HG02852 (cell line): ENCODE results near the gene COQ8B.
"Not testable (repeated sequence)": the region's sequence is repeated elsewhere in the genome, so short reads cannot be mapped to it uniquely, and the experiment has no call there.

Experiments
- ATAC-seq: cut with Tn5 transposase; IDR thresholded peaks from one replicate; pipeline ENCODE4 v1.9.1; 2021; ENCODE audit warnings: mild to moderate bottlenecking, moderate library complexity; ENCODE audit not compliant: unreplicated experiment

COQ8B gene

DNA sequence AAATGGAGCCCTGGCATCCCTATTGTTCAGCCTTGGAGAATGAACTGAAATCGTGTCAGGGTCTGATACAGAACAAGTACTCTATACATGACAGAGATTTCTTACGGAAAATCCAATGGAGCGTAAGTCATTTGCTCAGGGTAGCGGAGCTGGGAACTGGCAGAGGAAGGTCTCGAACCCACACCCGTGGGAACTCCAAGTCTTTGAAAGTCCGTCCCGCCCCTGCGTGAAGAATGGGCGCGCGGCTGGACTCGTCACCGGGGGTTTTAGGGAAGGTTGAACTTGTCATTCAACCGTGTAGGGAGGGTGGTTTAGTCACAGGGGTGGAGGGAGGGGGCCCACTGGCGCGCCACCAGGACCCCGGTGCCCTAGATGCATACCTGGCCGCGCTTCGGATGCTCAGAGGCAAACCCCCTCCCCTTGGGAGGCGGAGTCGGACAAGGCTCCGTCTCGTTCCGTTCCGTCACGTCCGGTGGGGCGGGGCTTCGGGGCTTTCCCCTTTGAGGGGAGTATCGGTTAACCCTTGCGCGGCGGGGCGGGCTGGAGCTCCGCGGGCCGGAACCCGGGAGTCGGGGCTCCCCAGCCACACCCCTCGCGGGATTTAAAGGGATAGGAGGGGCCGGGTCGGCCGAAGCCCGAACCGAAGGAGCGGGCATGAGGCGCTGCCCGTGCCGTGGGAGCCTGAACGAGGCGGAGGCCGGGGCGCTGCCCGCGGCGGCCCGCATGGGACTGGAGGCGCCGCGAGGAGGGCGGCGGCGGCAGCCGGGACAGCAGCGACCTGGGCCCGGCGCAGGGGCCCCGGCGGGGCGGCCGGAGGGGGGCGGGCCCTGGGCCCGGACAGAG, at the start of gene COQ8B, which contains the start of gene ITPKC:
Gene COQ8B, minus strand, starts transcription at position 405 of the 843 bp plus-strand sequence. CDS start 2,254 bp downstream, outside the sequence.
Gene ITPKC, plus strand, starts transcription at position 631 of the 843 bp plus-strand sequence. Its CDS starts 24 bp downstream, at position 655.
- peak; percentile 72 for ATAC-seq

DNA sequence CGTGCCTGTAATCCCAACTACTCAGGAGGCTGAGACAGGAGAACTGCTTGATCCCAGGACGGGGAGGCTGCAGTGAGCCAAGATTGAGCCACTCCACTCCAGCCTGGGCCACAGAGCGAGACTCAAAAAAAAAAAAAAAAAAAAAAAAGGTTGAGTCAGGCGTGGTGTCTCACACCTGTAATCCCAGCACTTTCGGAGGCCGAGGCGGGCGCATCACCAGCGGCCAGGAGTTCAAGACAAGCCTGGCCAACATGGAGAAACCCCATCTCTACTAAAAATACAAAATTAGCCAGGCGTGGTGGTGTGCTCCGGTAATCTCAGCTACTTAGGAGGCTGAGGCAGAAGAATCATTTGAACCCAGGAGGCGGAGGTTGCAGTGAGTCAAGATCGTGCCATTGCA, 49.7 kb upstream of the COQ8B start:
- ATAC-seq: not testable (repeated sequence)

DNA sequence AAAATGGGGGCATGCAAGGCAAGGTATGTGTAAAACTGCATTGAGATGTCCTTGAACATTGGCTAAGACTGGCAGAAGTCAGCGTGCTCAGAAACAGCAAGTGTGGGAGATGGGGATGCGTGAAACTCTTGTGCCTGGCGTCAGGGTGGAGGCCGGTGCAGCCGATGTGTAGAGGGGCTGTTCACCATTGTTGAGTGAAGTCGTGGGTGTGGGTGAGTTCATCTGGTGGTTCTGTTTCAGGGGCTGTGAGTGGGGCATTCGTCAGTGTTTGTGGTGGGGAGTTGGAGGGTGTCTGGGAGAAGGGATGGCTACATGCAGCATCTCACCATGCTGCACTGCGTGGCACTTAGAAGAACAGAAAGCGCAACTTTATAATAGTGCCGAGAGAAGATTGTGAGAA, 47.3 kb upstream of the COQ8B start:
- no peak for ATAC-seq

DNA sequence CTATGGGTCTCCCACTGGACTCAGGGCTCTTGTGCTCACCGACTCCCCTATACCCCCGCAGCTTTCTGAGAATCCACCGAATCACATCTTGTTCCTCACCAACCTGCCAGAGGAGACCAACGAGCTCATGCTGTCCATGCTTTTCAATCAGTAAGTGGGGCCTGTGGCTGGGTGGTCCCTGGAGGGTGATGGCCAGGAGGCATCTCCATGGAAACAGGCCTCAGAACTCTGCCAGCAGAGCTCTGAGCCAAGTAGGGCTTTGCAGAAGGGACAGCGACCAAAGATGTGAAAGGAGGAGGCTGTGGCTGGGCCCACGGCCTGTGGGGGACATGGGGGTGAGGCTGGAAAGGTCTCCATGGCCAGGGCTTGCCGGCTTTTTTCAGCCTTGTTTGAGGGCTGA, 46.8 kb upstream of the COQ8B start:
- ATAC-seq: no peak

DNA sequence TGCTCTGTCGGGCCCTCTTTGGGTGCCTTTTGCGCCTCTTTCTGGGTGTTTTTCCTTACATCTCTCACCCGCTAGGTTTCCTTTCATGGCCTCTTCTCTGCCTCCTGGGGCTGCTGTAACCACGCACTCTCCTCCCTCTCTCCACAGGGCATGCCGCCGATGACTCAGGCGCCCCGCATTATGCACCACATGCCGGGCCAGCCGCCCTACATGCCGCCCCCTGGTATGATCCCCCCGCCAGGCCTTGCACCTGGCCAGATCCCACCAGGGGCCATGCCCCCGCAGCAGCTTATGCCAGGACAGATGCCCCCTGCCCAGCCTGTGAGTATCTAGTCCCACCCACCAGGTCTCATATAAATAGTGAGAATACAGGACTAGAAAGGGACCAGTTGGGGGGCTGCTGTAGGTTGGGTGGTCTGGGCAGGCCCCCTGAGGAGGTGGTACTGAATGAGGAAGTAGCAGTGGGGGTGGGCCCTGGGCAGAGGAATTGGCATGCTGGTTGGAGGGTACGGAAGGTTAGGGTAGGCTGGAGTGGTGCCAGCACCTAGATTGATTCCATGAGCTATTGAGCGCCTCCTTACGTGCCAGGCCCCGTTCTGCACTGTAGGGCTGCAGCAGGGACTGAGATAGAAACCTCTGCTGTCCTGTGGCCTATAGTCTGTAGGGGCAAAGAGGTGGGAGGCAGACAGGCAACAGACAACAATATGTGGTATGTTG, 46.2 kb upstream of the COQ8B start:
- ATAC-seq: no peak

DNA sequence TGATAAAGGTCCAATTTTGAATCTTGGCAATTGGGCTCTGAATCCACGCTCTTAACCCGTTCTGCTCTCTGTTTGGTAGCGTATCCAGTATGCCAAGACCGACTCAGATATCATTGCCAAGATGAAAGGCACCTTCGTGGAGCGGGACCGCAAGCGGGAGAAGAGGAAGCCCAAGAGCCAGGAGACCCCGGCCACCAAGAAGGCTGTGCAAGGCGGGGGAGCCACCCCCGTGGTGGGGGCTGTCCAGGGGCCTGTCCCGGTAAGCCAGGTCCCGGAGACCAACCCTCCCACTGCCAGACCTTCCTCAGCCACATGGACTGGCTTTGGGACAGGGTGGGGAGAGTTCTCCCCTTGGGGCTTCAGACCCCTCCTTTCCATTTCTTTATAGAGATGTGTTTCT, 42.7 kb upstream of the COQ8B start:
- no peak for ATAC-seq

DNA sequence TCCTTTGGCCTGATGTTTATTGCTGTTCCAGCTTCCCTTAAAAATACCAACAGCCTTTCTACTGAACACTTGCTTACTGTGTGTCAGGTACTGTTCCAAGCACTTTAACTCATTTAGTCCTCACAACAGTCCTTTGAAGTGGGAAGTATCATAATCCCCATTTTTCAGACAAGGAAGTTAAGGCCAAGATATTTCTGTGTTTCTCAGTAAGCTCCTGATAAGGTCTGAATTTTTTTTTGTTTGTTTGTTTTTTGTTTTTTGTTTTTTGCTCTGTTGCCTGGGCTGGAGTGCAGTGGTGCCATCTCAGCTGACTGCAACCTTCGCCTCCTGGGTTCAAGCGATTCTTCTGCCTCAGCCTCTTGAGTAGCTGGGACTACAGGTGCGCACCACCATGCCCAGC, 41.8 kb upstream of the COQ8B start:
- no peak for ATAC-seq

DNA sequence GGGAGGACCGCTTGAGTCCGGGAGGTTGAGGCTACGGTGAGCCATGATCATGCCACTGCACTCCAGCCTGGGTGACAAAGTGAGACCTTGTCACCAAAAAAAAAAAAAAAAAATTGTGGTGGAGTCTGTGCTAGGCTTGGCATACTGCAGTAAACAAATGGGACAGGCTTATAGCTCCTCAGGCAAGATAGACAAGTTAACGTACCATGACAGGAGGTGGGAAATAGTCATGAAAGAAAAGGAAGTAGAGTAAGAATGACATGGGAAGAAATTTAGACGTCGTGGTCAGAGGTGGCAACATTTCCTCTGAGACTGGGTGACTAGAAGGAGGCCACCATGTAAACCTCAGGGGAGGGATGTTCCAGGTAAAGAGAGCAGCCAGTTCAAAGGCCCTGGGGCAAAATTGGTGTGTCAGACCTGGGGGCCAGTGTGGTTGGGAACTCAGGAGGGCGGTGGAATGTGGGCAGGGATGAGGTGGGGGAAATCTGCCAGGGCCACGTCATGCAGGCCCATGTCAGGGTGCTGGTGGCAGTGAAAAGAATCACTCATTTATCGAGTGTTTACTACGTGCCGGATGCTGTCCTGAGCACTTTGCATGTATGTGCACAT, 39.9 kb upstream of the COQ8B start:
- no peak for ATAC-seq

DNA sequence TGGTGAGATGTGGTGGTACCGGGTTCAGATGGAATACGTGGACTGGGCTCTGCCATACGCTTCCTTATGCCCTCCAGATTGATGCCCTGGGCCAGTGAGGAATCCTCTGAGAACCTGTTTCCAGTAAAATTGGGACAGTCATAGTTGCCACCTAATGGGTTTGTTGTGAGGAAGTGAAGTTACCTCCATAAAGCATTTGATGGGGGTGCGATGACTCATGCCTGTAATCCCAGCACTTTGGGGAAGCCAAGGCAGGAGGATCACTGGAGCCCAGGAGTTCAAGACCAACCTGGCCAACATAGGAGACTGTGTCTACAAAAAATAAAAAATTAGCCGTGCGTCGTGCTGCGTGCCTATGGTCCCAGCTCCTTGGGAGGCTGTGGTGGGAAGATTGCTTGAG, 39.1 kb upstream of the COQ8B start:
- no peak for ATAC-seq

DNA sequence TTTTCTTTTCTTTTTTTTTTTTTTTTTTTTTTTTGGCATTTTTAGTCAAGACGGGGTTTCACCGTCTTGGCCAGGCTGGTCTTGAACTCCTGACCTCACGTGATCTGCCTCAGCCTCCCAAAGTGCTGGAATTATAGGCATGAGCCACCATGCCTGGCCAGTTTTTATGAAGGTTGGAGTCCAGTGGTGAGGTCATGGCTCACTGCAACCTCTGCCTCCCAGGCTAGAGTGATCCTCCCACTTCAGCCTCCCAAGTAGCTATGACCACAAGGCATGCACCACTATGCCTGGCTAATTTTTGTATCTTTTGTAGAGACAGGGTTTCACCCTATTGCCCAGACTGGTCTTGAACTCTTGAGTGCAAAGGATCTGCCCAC, 38.5 kb upstream of the COQ8B start:
- ATAC-seq: no peak

DNA sequence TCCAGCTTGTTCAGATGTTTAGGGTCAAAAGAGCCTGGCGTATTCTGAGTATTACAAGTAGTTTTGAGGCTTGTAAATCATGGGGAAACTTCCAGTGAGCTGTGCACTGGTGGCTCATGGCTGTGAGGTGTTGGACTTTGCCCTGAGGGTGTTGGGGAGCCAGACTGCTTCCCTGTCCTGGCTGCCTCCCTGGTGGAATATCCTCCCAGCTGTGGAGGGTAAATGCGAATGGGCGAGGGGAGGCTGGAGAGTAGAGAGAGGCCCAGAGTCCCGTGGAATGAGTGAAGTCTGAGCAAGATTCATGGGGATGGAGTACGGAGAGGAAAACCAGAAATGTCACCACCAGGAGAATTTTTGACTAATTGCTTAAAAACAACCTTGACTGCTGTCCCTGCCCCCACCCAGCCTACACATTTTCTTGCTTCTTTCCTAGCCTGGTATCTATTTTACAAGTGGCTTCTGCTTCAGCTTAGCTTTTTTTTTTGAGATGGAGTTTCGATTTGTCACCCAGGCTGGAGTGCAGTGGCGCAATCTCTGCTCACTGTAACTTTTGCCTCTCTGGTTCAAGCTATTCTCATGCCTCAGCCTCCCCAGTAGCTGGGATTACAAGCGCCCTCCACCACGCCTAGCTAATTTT, 38.0 kb upstream of the COQ8B start:
- ATAC-seq: no peak

DNA sequence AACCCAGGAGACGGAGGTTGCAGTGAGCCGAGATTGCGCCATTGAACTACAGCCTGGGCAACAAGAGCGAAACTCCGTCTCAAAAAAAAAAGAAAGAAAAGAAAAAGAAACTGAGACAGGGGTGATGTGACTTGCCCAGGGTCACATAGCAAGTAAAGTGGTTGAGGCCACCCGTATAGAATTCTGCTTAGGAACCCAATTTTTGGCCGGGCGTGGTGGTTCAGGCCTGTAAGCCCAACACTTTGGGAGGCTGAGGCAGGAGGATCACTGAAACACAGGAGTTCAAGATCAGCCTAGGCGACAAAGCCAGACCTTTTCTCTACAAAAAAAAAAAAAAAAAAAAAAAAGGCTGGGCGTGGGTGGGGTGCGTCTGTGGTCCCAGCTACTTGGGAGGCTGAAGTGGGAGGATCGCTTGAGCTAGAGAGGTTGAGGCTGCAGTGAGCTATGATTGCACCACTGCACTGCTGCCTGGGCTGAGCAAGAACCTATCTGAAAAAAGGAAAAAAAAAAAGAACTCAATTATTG, 35.6 kb upstream of the COQ8B start:
- no peak for ATAC-seq

DNA sequence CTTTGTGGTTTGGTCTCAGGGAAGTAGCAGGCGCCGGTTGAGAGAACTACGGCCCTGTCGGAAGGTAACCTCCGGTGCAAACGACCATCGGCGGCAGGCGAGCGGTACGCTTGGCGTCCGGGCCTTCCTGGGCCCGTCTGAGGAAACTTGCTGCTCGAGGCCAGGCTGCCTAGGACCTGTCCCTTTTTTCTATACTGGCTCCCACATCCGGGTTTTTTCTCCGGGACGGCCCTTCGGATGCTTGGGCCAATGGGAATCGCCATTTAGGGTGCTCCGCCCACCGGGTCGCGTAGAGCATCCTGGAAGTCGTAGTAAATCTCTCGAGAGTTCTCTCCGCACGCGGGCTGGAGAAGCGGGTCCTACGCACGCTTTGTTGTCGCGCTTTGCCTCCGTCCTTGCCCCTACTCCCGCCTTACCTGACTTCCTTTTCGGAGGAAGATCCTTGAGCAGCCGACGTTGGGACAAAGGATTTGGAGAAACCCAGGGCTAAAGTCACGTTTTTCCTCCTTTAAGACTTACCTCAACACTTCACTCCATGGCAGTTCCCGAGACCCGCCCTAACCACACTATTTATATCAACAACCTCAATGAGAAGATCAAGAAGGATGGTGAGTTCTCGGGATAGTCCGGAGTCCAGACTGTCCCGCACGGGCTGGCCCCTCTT, 34.3 kb upstream of the COQ8B start, which contains the start of gene SNRPA:
Gene SNRPA, plus strand, starts transcription at position 330 of the 664 bp plus-strand sequence. Its CDS starts 206 bp downstream, at position 536.
- ATAC-seq: peak; percentile 49

DNA sequence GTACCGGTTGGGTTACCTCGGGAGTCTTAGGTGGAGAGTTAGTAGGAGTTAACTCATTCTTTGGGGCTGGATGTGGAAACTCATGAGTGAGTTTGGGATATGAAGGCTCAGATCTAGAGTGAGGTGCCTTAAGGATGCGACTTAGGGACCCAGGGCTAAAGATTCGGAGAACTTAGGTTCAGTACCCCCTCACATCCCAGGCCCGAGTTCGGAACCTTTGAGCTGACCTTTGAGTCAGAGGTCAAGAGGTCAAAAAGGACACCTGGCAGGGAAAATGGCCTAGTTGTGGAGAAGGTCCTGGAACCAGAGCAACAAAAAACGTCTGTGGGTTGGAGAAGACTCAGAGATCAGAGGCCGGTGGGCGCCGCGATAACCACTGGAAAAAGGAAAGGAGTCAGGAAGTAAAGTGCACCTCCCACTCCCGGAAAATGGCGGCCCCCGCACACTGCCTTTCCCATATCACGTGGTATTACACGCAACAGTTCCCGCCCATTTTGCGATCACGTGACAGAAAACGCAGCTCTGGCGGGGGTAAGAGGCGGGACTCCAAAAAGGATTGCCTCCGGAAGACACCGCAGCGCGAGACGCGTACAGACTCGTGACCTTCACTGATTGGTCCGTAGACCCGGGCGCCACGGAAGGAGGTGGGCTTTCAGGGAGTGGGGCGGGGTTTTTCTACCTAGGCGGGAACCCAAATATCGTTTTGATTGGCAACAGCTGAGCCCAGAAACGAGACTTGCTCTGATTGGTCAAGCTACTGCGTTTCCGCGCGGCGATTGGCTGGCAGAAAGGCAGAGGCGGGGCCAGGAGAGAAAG, 33.6 kb upstream of the COQ8B start, which contains the start of gene ACTMAP:
Gene ACTMAP, minus strand, starts transcription at position 420 of the 816 bp plus-strand sequence. CDS start 674 bp downstream, outside the sequence.
- ATAC-seq: peak; percentile 80

DNA sequence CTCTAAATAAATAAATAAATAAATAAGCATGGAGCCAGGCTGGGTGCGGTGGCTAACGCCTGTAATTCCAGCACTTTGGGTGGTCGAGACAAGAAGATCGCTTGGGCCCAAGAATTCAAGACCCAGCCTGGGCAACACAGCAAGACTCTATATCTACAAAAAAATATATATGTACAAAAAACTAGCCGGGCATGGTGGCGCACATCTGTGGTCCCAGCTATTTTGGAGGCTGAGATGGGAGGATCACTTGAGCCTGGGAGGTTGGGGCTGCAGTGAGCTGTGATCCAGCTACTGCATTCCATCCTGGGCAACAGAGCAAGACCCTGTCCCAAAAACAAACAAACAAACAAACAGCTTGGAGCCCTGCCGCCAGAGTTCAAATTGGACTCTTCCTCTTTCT, 30.9 kb upstream of the COQ8B start:
- no peak for ATAC-seq

DNA sequence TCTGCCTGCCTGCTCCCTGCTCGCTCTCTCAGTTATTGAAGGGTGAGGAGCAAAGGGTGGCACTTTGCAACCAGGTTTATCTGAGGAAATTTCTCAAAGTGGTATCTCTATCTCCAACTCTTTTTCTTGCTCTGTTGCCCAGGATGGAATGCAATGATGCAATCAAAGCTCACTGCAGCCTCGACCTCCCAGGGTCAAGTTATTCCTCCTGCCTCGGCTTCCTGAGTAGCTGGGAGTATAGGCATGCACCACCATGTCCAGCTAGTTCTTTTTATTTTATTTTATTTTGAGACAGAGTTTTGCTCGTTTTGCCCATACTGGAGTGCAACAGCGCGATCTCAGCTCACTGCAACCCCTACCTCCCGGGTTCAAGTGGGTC, 28.7 kb upstream of the COQ8B start:
- ATAC-seq: no peak

DNA sequence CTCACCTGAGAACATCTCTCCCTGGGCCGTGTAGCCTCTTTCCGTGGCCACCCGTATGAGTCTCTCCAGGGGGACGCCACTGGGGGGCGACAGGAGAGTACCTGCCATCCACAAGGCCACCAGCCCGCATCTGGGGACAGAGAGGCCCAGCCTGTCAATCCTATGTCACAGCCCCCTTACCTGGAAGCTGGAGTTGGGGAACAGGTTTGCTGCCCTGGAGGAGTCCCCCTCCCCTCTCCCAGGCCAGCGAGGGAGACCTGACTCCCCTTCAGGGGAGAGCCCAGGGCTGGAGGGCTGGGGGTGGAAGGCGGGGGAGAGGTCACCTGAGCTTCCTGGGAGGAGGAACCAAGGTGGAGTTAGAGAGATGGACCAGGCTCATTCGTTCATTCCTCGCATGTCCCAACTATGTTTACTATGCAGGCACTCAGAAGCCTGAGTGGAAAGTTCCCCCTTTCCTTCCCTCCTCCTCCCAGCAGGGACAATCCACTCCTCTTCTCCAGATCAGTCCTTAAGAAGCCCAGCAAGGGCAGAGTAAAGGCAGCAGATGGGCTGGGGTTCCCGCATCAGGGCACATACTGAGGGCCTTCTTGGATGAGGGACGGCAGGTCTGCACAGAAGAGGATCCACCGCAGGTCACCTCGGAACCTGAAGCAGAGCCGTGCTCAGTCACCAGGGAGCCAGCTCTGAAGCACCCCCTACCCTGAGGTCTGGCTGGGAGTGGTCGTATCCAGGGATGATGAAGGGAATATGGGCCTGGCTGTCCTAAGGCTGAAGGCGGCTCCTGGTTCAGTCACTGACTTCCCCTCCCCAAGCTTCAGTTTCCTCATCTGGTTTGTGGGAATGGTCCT, 28.1 kb upstream of the COQ8B start:
- ATAC-seq: no peak

DNA sequence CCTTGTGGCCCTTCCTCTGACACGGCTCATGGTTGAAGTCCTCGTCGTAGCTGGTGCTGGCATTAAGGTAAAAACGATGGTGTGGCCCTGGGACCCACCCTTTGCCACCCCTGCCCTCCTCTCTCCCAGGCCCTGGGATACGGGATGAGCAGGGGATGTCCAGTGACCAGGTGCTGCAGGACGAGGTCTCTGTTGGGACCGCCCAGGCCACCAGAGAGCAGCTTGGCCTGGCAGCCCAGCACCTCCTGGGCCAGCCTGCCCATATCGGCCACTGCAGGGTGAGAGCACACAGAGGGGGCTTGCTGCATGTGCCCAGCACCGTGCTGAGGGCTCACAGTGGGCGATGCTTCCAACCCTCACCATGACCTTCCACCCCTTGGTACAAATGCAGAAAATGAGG, 27.2 kb upstream of the COQ8B start:
- no peak for ATAC-seq
